Measurements from ENCODE around the gene CCM2. TPM values are rescaled to one million over a fixed set of nuclear protein-coding genes. Genes with fewer than 3 reads are reported as not detected.

CCM2 gene
- total RNA-seq, 1 donor from 2014 or later = 36.4 TPM

GRCh38 chr7:45122975-45123860 lies 123.2 kb downstream of the CCM2 start:
- no peak for DNase-seq (ENCODE audit: low spot score)

GRCh38 chr7:45123913-45124710 lies 124.1 kb downstream of the CCM2 start:
- no peak for DNase-seq (ENCODE audit: low spot score)

DNA sequence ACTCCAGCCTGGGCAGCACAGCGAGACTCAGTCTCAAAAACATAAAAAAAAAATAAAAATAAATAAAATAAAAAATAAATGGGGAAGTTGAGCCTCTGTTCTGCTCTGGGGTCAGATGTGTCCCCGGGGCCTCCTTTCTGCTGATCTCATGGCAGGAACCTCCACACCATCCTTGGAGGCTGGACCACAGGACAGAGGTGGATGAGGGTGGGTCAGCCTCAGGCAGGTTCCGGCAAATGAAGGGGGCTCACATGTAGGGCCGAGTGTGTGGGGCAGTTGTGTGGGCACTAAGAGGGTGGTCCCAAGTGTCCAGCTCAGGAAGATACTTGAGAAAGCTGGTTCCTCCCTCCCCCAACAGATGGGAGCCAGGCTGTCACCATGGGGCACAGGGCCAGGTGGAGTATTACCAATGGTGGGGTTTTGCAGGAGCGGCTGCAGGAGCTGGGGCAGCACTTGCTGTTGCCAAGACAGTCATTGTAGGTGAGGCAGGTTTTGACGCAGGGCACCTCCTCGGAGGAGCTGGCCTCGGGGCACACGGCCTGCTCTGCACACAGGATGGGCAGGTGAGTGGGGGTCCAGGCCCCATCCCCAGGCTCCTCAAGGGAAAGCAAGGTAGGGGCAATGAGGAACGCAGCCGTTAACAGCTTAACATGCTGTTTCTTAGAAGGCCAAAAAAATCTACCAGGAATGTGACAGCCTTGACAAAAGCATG lies 125.3 kb downstream of the CCM2 start:
- DNase-seq (ENCODE audit: low spot score) = no peak

Other genes with a start within 250 kb of the CCM2 start
- 923 TPM for gene PPIA, start 203.5 kb upstream of the CCM2 start, total RNA-seq
- 157 TPM for gene H2AZ2, start 152.1 kb upstream of the CCM2 start, total RNA-seq
- gene PURB, start 114.7 kb upstream of the CCM2 start, total RNA-seq = 21.9 TPM
- 6.0 TPM for gene MYO1G, start 21.2 kb upstream of the CCM2 start, total RNA-seq
- 4.9 TPM for gene NACAD, start 88.8 kb downstream of the CCM2 start, total RNA-seq
- 58.0 TPM for gene TBRG4, start 111.5 kb downstream of the CCM2 start, total RNA-seq
- 23.2 TPM for gene RAMP3, start 157.6 kb downstream of the CCM2 start, total RNA-seq

All from mucosa of gallbladder (tissue), 1 donor.